DND-41 (cell line): Measurements from ENCODE around the gene GPR15.

Experiments
- ATAC-seq: fragments of 200-7000 bp; cut with Tn5 transposase; 3 replicates; pipeline ENCODE4 v1.9.1; 2021; ENCODE audit warnings: low read depth; ENCODE audit not compliant: insufficient read depth
- DNase-seq: peaks from one replicate; pipeline ENCODE4 v3.0.0-alpha.2; 2020
- H2AFZ ChIP-seq: 2 replicates; pipeline ENCODE4 v1.6.0; 2012; ENCODE audit warnings: low read depth, low read length
- H3K27ac ChIP-seq: 2 replicates; pipeline ENCODE4 v1.5.1; 2012; ENCODE audit warnings: low read length, inconsistent platforms
- H3K27me3 ChIP-seq: fragments of 200-600 bp; sonication (generic); 2 replicates; pipeline ENCODE4 v1.6.0; 2012; ENCODE audit warnings: low read length, mild to moderate bottlenecking, inconsistent platforms; ENCODE audit not compliant: insufficient read depth, poor library complexity
- H3K36me3 ChIP-seq: 2 replicates; pipeline ENCODE4 v1.5.1; 2012; ENCODE audit warnings: low read length, inconsistent platforms; ENCODE audit not compliant: insufficient read depth
- H3K4me1 ChIP-seq: 2 replicates; pipeline ENCODE4 v1.5.1; 2012; ENCODE audit warnings: mild to moderate bottlenecking, low read length; ENCODE audit not compliant: insufficient read depth
- H3K4me2 ChIP-seq: 2 replicates; pipeline ENCODE4 v1.6.0; 2012; ENCODE audit warnings: mild to moderate bottlenecking, moderate library complexity, low read length, inconsistent platforms; ENCODE audit not compliant: insufficient read depth
- H3K4me3 ChIP-seq, 2 experiments: fragments of 200-600 bp in 1 of 2; shearing (Covaris generic) in 1 of 2; 2 replicates each; pipeline ENCODE4 v1.5.1; 2012 to 2016; ENCODE audit warnings: inconsistent platforms in 2 of 2, low read length in 2 of 2, mild to moderate bottlenecking in 2 of 2, low read depth in 1 of 2, moderate library complexity in 1 of 2
- H3K79me2 ChIP-seq: 2 replicates; pipeline ENCODE4 v1.6.0; 2012; ENCODE audit warnings: low read length, inconsistent platforms; ENCODE audit not compliant: insufficient read depth
- H3K9ac ChIP-seq: 2 replicates; pipeline ENCODE4 v1.6.0; 2012; ENCODE audit warnings: low read depth, mild to moderate bottlenecking, inconsistent platforms, low read length, moderate library complexity
- H3K9me3 ChIP-seq: 2 replicates; pipeline ENCODE4 v1.5.1; 2012; ENCODE audit warnings: low read length, moderate library complexity, mild to moderate bottlenecking, inconsistent platforms; ENCODE audit not compliant: insufficient read depth, severe bottlenecking
- H4K20me1 ChIP-seq: 2 replicates; pipeline ENCODE4 v1.6.0; 2012; ENCODE audit warnings: low read length; ENCODE audit not compliant: insufficient read depth
- EZH2 ChIP-seq: IDR thresholded peaks from 3 replicates; pipeline ENCODE4 v1.6.1; 2012; ENCODE audit warnings: borderline replicate concordance, low read depth, mild to moderate bottlenecking, moderate library complexity, low read length, inconsistent platforms; ENCODE audit not compliant: severe bottlenecking
- TF ChIP-seq, protein P1 (sequence below): IDR thresholded peaks from 2 replicates; pipeline ENCODE4 v1.5.1; 2012; ENCODE audit warnings: borderline replicate concordance, low read length, moderate library complexity, mild to moderate bottlenecking; ENCODE audit not compliant: poor library complexity, severe bottlenecking; ENCODE audit errors: extremely low read depth

The GPR15 gene

DNA sequence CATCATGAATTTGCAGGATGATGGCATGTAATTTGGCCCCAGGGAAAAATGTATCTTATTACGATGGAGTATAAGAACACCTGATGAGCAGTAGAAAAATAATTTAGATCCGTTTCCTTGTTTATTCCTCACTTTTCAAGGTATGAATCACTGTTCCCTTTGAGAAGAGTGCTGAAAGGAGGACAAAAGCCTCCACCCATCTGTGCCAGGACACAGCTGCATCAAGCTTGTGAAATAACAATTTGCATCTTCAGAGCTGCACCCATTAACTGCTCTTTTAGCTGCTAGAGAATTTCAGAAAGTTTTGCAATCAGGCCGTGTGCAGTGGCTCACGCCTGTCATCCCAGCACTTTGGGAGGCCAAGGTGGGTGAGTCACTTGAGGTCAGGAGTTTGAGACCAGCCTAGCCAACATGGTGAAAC lies 18.7 kb upstream of the GPR15 start:
- Histone ChIP-seq H3K4me1 (no peaks in the 10 kb centered on the region), H3K9me3 (no peaks in the 10 kb centered on the region), H3K27ac (no peak overlapping the region), H3K9ac (no peak overlapping the region), H4K20me1 (no peaks in the 10 kb centered on the region), H3K36me3 (peaks cover 27% of the 10 kb centered on the region), H3K27me3 (no peaks in the 10 kb centered on the region), H3K79me2 (no peaks in the 10 kb centered on the region), H3K4me3 (no peak overlapping the region), H2AFZ (no peak overlapping the region), H3K4me2 (no peak overlapping the region)
- TF ChIP-seq EZH2 = no peak
- TF ChIP-seq, protein P1, sequence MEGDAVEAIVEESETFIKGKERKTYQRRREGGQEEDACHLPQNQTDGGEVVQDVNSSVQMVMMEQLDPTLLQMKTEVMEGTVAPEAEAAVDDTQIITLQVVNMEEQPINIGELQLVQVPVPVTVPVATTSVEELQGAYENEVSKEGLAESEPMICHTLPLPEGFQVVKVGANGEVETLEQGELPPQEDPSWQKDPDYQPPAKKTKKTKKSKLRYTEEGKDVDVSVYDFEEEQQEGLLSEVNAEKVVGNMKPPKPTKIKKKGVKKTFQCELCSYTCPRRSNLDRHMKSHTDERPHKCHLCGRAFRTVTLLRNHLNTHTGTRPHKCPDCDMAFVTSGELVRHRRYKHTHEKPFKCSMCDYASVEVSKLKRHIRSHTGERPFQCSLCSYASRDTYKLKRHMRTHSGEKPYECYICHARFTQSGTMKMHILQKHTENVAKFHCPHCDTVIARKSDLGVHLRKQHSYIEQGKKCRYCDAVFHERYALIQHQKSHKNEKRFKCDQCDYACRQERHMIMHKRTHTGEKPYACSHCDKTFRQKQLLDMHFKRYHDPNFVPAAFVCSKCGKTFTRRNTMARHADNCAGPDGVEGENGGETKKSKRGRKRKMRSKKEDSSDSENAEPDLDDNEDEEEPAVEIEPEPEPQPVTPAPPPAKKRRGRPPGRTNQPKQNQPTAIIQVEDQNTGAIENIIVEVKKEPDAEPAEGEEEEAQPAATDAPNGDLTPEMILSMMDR = no peak
- ATAC-seq (no peak), DNase-seq (no peak)

DNA sequence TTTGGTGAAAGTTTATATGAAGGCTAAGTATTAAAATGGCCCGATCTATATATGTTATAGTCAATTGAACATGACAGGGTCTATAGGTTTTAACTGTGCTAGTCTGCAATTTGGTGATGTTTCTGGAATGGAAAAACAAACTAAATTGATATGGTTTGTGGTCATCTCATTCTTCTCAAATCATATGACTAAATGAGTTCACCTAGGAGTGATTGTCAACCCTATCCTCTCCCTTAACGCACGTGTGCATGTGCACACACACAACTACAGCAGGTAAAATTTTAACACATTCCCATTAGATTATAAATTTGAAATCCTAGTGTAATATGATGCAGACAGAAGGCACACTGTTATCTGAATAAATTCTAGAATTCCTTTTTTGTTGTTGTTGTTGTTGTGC lies 18.0 kb upstream of the GPR15 start:
- H4K20me1 ChIP-seq = no peaks in the 10 kb centered on the region
- peaks cover 3% of the 10 kb centered on the region; the same call in 1 of the 2 replicates for H3K79me2 ChIP-seq
- H3K4me1 ChIP-seq = no peaks in the 10 kb centered on the region
- no peak for TF ChIP-seq EZH2
- TF ChIP-seq, protein P1 = no peak
- ATAC-seq (no peak), DNase-seq (no peak)
- H3K9ac ChIP-seq = no peak overlapping the region
- no peak overlapping the region for H3K4me2 ChIP-seq
- no peak overlapping the region for H3K4me3 ChIP-seq
- no peaks in the 10 kb centered on the region for H3K9me3 ChIP-seq
- no peaks in the 10 kb centered on the region for H3K27me3 ChIP-seq
- H3K27ac ChIP-seq = no peak overlapping the region
- no peak overlapping the region for H2AFZ ChIP-seq
- peaks cover 33% of the 10 kb centered on the region for H3K36me3 ChIP-seq

DNA sequence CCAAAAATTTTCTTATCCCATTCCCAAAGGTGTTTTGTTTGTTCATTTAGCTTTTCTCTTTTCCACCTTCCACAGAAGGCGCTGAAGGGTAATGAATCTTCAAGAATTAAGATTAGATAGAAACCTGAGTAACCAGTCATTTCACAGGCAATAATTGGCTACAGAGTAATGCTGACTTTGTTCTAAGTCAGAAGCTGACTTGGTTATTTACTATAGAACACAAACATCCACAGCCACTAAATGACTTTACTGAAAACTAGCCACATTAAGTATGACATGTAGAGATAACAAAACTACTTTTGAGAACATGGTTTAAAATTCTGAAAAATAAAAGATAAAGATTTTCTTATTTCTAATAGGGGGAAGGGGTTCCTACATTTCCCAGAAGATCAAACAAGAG lies 16.8 kb upstream of the GPR15 start:
- H3K4me3 ChIP-seq = no peak overlapping the region

More for the DNA sequence above, 16.8 kb upstream of the GPR15 start:
- no peak overlapping the region for H3K27ac ChIP-seq
- peaks cover 8% of the 10 kb centered on the region; the same call in 1 of the 2 replicates for H3K4me1 ChIP-seq
- peaks cover 44% of the 10 kb centered on the region for H3K36me3 ChIP-seq
- H3K79me2 ChIP-seq = peaks cover 15% of the 10 kb centered on the region
- no peak for TF ChIP-seq EZH2
- TF ChIP-seq, protein P1 = no peak
- DNase-seq (no peak), ATAC-seq (no peak)
- 0 out of 2 replicates have a peak, but pooled peaks cover 4% of the 10 kb centered on the region for H4K20me1 ChIP-seq
- H2AFZ ChIP-seq = no peak overlapping the region
- H3K9ac ChIP-seq = no peak overlapping the region
- no peaks in the 10 kb centered on the region for H3K9me3 ChIP-seq
- no peak overlapping the region for H3K4me2 ChIP-seq
- no peaks in the 10 kb centered on the region for H3K27me3 ChIP-seq
